Measurements from ENCODE around the gene TMCC3.

GRCh38 chr12:94617101-94617500 is 33.3 kb downstream of the TMCC3 start:
- TF ChIP-seq CBFB (CRISPR knock-in tag; IDR thresholded peaks at IDR 0.05; ENCODE audit: low read depth), result no peak
- TF ChIP-seq, protein P1, sequence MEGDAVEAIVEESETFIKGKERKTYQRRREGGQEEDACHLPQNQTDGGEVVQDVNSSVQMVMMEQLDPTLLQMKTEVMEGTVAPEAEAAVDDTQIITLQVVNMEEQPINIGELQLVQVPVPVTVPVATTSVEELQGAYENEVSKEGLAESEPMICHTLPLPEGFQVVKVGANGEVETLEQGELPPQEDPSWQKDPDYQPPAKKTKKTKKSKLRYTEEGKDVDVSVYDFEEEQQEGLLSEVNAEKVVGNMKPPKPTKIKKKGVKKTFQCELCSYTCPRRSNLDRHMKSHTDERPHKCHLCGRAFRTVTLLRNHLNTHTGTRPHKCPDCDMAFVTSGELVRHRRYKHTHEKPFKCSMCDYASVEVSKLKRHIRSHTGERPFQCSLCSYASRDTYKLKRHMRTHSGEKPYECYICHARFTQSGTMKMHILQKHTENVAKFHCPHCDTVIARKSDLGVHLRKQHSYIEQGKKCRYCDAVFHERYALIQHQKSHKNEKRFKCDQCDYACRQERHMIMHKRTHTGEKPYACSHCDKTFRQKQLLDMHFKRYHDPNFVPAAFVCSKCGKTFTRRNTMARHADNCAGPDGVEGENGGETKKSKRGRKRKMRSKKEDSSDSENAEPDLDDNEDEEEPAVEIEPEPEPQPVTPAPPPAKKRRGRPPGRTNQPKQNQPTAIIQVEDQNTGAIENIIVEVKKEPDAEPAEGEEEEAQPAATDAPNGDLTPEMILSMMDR (IDR thresholded peaks at IDR 0.05), result no peak
